ENCODE results near the gene EGR1.

Gene EGR1

GRCh38 chr5:138466125-138466899, 1.0 kb downstream of the EGR1 start:
- H3K4me3 ChIP-seq (replicated peaks; ENCODE audit: low read depth, low read length), result peak overlapping the region; percentile 57
- DNase-seq (ENCODE audit: extremely low read depth, low read depth), result no peak
- no peak for TF ChIP-seq CTCF (IDR thresholded peaks at IDR 0.05; ENCODE audit: low read depth, low read length, missing control alignments)

GRCh38 chr5:138466900-138467710, 1.8 kb downstream of the EGR1 start:
- no peak for DNase-seq (ENCODE audit: extremely low read depth, low read depth)
- H3K4me3 ChIP-seq (replicated peaks; ENCODE audit: low read depth, low read length), result peak overlapping the region; percentile 57
- no peak for TF ChIP-seq CTCF (IDR thresholded peaks at IDR 0.05; ENCODE audit: low read depth, low read length, missing control alignments)

GRCh38 chr5:138467711-138468132, 2.4 kb downstream of the EGR1 start:
- peak overlapping the region; percentile 57 for H3K4me3 ChIP-seq (replicated peaks; ENCODE audit: low read depth, low read length)
- no peak for TF ChIP-seq CTCF (IDR thresholded peaks at IDR 0.05; ENCODE audit: low read depth, low read length, missing control alignments)
- DNase-seq (ENCODE audit: extremely low read depth, low read depth), result no peak

- peak overlapping the region; percentile 57 for H3K4me3 ChIP-seq (replicated peaks; ENCODE audit: low read depth, low read length)
- DNase-seq (ENCODE audit: extremely low read depth, low read depth), result no peak
- no peak for TF ChIP-seq CTCF (IDR thresholded peaks at IDR 0.05; ENCODE audit: low read depth, low read length, missing control alignments)
These were observed 3.1 kb downstream of the EGR1 start for GRCh38 chr5:138468133-138468965.

GRCh38 chr5:138468966-138469539, 3.8 kb downstream of the EGR1 start:
- no peak for DNase-seq (ENCODE audit: extremely low read depth, low read depth)
- no peak for TF ChIP-seq CTCF (IDR thresholded peaks at IDR 0.05; ENCODE audit: low read depth, low read length, missing control alignments)
- H3K4me3 ChIP-seq (replicated peaks; ENCODE audit: low read depth, low read length), result no peak overlapping the region

All from HFF-Myc (cell line).